GM12873 (cell line): ENCODE measurements around the gene HIVEP3.

ENCODE experiments used
- TF ChIP-seq, protein P1 (sequence below): IDR thresholded peaks from 2 replicates; pipeline ENCODE4 v1.5.1; 2012; ENCODE audit warnings: low read depth, mild to moderate bottlenecking, moderate library complexity, low read length, control low read depth; ENCODE audit not compliant: insufficient read depth; ENCODE audit errors: missing control alignments

The HIVEP3 gene

DNA sequence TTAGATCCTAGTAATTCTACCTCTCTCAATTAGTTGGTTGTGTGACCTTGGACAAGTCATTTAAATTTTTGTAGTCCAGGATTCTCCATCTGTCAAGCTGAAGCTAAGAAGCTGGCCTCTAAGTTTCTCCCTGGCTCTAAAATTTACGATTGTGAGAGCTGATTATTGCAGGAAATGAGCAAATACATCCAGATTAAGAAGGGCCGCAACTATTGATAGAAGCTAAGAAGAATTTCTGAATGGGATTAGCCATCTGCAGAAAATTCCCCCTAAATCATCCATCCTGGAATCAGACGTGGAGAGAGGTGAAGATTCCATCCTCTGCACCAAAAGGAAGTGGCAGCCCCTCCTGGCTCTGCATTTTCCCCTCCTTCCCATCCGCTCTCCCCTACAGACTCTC, 55.0 kb downstream of the HIVEP3 start:
- TF ChIP-seq, protein P1, sequence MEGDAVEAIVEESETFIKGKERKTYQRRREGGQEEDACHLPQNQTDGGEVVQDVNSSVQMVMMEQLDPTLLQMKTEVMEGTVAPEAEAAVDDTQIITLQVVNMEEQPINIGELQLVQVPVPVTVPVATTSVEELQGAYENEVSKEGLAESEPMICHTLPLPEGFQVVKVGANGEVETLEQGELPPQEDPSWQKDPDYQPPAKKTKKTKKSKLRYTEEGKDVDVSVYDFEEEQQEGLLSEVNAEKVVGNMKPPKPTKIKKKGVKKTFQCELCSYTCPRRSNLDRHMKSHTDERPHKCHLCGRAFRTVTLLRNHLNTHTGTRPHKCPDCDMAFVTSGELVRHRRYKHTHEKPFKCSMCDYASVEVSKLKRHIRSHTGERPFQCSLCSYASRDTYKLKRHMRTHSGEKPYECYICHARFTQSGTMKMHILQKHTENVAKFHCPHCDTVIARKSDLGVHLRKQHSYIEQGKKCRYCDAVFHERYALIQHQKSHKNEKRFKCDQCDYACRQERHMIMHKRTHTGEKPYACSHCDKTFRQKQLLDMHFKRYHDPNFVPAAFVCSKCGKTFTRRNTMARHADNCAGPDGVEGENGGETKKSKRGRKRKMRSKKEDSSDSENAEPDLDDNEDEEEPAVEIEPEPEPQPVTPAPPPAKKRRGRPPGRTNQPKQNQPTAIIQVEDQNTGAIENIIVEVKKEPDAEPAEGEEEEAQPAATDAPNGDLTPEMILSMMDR, result no peak

DNA sequence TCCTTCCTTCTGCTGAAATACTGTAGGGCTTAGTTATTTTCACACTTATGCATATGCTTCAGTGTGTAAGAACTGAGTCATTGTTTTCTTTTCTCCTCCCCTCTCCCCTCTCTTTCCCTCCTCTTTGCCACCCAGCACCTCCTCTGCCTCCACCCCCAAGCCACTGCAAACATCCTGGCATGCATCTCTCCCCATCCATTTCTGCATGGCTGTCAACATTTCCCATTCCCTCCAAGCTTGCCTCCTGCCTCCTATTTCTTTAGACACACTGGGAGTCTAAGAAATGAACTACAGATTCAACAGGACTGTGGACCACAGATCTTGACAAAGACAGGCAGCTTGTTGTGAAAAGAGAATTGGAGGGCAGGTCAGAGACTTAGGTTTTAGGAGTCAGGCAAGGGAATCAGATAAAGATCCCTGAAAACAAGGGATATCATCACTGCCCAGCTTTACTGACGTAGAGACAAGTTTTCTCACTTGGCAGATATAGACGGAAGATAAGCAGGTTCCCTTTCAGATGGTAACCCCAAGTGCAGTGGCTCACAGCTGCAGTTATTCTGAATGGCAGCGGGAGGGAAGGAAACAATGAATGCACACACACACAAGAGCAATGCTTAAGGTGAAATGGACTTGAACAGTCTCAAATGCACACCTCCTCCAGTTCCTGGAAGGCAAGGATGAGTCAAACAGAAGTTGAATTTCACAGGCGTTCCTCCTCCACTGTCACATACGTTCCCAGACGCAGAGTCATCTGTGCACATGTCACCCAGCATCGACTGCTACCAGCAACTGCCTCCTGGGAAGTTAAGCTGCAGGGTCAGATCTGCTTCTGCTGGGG, 56.1 kb downstream of the HIVEP3 start:
- TF ChIP-seq, protein P1, result no peak

DNA sequence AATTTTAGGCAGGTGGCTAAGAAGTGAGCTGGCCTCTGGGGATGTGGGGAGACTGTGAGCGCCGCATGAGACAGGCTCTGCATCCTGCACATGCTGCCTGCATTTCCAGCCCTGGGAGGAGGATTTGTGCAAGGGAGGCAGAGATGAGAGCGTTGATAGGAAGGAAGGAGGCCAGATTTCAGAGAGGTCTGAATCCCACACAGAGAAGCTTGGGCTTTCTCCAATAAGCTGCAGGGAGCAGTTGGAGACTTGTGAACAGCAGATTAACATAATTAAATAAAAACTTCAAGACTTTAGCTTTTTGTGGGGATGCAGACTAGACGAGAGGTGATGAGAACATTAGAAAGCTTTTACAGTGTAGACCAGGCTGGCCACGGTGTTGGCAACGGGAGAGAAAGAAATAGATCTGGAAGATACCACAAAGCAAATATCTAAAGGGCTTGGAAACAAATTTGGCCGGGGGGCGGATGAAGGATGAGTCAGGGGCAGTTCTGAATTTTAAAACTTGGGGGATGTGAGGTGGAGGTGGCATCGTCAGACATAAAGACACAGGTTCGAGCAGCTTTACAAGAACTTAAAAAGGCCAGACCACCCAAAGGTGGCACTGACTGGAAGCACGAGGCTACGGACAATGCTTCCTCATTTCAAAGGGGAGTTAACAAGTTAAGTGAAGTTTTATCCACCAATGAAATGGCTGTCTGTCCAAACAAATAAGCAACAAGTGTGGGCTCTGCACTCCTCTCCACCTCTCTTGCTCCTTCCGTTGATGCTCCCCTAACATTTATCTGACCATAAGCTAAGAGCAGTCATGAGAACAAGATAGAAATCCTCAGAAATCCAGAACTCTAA, 57.0 kb downstream of the HIVEP3 start:
- TF ChIP-seq, protein P1, result no peak

DNA sequence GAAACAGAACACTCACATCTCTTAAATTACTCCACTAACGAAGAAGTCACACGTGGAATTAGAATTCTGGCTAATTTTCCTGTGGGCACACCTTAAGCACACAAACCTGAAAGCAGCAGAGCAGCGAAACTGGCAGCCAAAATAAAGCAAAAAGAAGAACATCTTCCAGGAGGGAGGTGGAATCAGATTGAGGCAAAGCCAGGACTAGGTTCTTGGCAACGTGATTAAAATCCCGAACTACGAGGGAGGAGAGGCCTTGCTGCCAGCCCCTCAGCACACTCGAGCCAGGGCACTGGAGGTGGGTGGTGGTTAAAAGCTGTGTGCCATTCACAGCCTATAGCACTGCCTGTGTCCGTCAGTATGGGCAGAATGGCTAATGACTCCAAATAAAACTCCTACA, 58.0 kb downstream of the HIVEP3 start:
- TF ChIP-seq, protein P1, result no peak

DNA sequence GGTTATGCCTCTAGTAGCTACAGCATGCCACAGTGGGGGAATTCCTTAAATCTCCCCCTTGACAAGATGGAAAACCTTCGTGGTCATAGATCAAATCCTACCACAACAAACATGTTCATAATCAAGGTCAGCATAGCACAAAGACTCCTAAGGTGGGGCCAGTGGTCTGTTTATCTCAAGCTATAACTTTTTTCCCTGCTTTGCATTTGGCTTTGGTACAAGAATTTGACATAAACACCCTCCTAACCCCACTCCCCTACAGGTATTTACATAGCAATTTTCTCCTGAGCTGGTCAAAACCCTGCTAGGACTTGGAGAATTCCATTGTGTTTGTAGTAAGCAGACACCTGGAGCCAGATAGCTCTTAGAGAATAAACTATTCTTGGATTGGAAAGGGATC, 58.5 kb downstream of the HIVEP3 start:
- TF ChIP-seq, protein P1, result no peak

DNA sequence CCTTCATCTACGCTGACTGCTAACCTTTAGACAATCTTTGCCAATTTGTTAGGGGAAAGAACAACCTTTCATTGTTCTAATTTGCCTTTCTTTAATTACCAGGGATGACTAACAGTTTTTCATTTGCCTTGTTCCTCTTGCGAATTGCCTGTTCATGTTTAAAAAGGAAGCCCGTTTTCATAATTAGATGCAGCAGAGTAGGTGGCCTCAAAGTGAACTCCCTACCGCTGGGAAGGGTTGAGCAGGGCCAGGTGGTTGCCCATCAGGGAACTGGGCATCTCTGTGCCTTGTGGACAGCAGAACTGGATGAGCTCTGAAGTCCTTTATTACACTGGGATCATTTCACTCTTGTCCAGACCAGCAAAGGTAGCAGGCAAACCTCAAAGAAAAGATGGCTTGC, 59.0 kb downstream of the HIVEP3 start:
- TF ChIP-seq, protein P1, result no peak

DNA sequence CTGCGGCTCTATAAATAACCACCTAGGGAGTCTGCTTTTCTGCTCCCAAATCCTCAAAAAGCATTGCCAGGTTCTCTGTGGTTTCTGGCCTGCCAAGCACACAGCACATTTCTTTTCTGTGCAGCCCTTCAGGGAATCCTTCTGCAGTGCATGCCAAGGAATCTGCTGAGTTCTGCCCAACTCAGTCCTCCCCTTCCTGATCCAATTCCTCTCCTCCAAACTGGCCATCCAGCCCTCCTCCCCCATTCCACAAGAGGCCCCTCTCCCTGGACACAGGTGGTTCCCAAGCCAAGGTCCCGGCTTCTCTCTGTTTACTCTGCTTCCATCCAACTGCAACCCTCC, 61.8 kb downstream of the HIVEP3 start:
- TF ChIP-seq, protein P1, result no peak
